CD14-positive monocyte (primary cell): ENCODE results near the gene BRSK2. TPM values are rescaled to one million over a fixed set of nuclear protein-coding genes. Genes with fewer than 3 reads are reported as not detected.
A peak's percentile ranks its signal among the peaks of the same experiment; 100 is the strongest.

ENCODE experiments used
- DNase-seq, 3 donors: peaks; one replicate each; pipeline ENCODE4 v3.0.0-alpha.2; 2011 to 2022
- H2AFZ ChIP-seq: 2 replicates; pipeline ENCODE4 v1.6.0; 2012; ENCODE audit warnings: mild to moderate bottlenecking, low read depth, low read length, inconsistent platforms; ENCODE audit not compliant: insufficient read depth, poor library complexity, severe bottlenecking
- H3K27ac ChIP-seq, 2 donors: 1 replicate in 1 of 2; 2 replicates in 1 of 2; pipeline ENCODE4 v1.5.1; 2012 to 2013; ENCODE audit warnings: low read length in 2 of 2, control low read depth in 1 of 2, inconsistent platforms in 1 of 2, low read depth in 1 of 2, mild to moderate bottlenecking in 1 of 2
- H3K27me3 ChIP-seq, 2 donors: one replicate each; pipeline versions ENCODE4 v1.6.0 to v1.6.1; 2011 to 2013; ENCODE audit warnings: low read length in 2 of 2; ENCODE audit not compliant: control insufficient read depth in 2 of 2, insufficient read depth in 2 of 2
- H3K36me3 ChIP-seq, 2 donors: replicated peaks in 1 of 2; 1 replicate in 1 of 2; 2 replicates in 1 of 2; pipeline versions ENCODE4 v1.5.1 to v1.6.1; 2012 to 2013; ENCODE audit warnings: low read length in 2 of 2, control low read depth in 1 of 2, inconsistent platforms in 1 of 2, mild to moderate bottlenecking in 1 of 2; ENCODE audit not compliant: insufficient read depth in 2 of 2, control insufficient read depth in 1 of 2
- H3K4me1 ChIP-seq, 2 donors: 1 replicate in 1 of 2; 2 replicates in 1 of 2; pipeline versions ENCODE4 v1.5.1 to v1.6.1; 2012 to 2013; ENCODE audit warnings: low read length in 2 of 2, control low read depth in 1 of 2, inconsistent platforms in 1 of 2, mild to moderate bottlenecking in 1 of 2, moderate library complexity in 1 of 2; ENCODE audit not compliant: insufficient read depth in 2 of 2, control insufficient read depth in 1 of 2
- H3K4me2 ChIP-seq: replicated peaks from 2 replicates; pipeline ENCODE3; 2012; ENCODE audit warnings: low read length, moderate library complexity, mild to moderate bottlenecking; ENCODE audit not compliant: poor library complexity, severe bottlenecking; ENCODE audit errors: extremely low read depth
- H3K4me3 ChIP-seq, 3 experiments: fragments of 200-600 bp in 1 of 3; sonication (generic) in 1 of 3; replicated peaks in 1 of 3; 1 replicate in 2 of 3; 2 replicates in 1 of 3; pipeline ENCODE4 v1.5.1; 2011 to 2013; ENCODE audit warnings: low read length in 3 of 3, mild to moderate bottlenecking in 3 of 3, control low read depth in 2 of 3, low read depth in 2 of 3, inconsistent platforms in 1 of 3, moderate library complexity in 1 of 3
- H3K79me2 ChIP-seq: 2 replicates; pipeline ENCODE4 v1.6.0; 2012; ENCODE audit warnings: mild to moderate bottlenecking, control low read depth, inconsistent platforms, low read length, moderate library complexity; ENCODE audit not compliant: insufficient read depth
- H3K9ac ChIP-seq: 2 replicates; pipeline ENCODE4 v1.6.0; 2017; ENCODE audit warnings: low read length, mild to moderate bottlenecking; ENCODE audit not compliant: insufficient read depth, poor library complexity, severe bottlenecking
- H3K9me3 ChIP-seq, 2 donors: replicated peaks in 1 of 2; 1 replicate in 1 of 2; 2 replicates in 1 of 2; pipeline versions ENCODE4 v1.5.1 to v1.6.1; 2012 to 2013; ENCODE audit warnings: low read length in 2 of 2, control low read depth in 1 of 2; ENCODE audit not compliant: control insufficient read depth in 1 of 2, insufficient read depth in 1 of 2
- H4K20me1 ChIP-seq: 2 replicates; pipeline ENCODE4 v1.6.0; 2012; ENCODE audit warnings: mild to moderate bottlenecking, low read length, control low read depth, moderate library complexity; ENCODE audit not compliant: insufficient read depth
- H3K27ac Mint-ChIP-seq, 7 donors: one replicate each; pipeline ENCODE4 v1.8.0; 2020; ENCODE audit warnings: mild to moderate bottlenecking in 7 of 7, mixed read lengths in 7 of 7, moderate library complexity in 6 of 7, inconsistent platforms in 2 of 7
- H3K27me3 Mint-ChIP-seq, 3 donors: one replicate each; pipeline ENCODE4 v1.8.0; 2021 to 2022; ENCODE audit warnings: low read depth in 3 of 3, mild to moderate bottlenecking in 3 of 3, mixed read lengths in 3 of 3, moderate library complexity in 3 of 3, inconsistent platforms in 1 of 3
- H3K36me3 Mint-ChIP-seq, 2 donors: one replicate each; pipeline ENCODE4 v1.8.0; 2020; ENCODE audit warnings: mixed read lengths in 2 of 2, inconsistent platforms in 1 of 2, mild to moderate bottlenecking in 1 of 2
- H3K4me1 Mint-ChIP-seq: one replicate; pipeline ENCODE4 v1.8.0; 2020; ENCODE audit warnings: mild to moderate bottlenecking, mixed read lengths
- H3K4me3 Mint-ChIP-seq, 2 donors: one replicate each; pipeline ENCODE4 v1.8.0; 2020; ENCODE audit warnings: mild to moderate bottlenecking in 2 of 2, mixed read lengths in 2 of 2, moderate library complexity in 1 of 2
- H3K9me3 Mint-ChIP-seq, 7 donors: one replicate each; pipeline ENCODE4 v1.8.0; 2020 to 2022; ENCODE audit warnings: mixed read lengths in 7 of 7, mild to moderate bottlenecking in 6 of 7, moderate library complexity in 6 of 7, inconsistent platforms in 2 of 7
- CTCF ChIP-seq: fragments of 200-600 bp; IDR thresholded peaks from one replicate; pipeline ENCODE4 v1.8.0; 2022; ENCODE audit warnings: antibody characterized with exemption, mild to moderate bottlenecking
- WGBS: methylation state at CpG from one replicate; pipeline ENCODE4 v1.1.5; 2013; ENCODE audit warnings: missing lambda C conversion rate; ENCODE audit not compliant: insufficient coverage; 5-methylcytosine and 5-hydroxymethylcytosine counted together
- intact Hi-C, 2 donors: fragments of 100-400 bp; cut with micrococcal nuclease; formaldehyde crosslinking; loops; one replicate each; pipeline versions ENCODE4 v1.15.0 to v1.15.1; 2023
- polyA plus RNA-seq, 3 donors: library from polyadenylated mRNA; depleted of rRNA in 1 of 3; unstranded in 2 of 3; stranded (reverse) in 1 of 3; fragments of 300-500 nt in 2 of 3; fragments of >200 nt in 1 of 3; fragmentation: Illumina TruSeq in 2 of 3; gene quantifications; 1 replicate in 2 of 3; 2 replicates in 1 of 3; pipeline ENCODE4 v1.2.3, GENCODE V29; 2012 to 2021

Gene BRSK2
- polyA plus RNA-seq, 3 donors = 0.13 TPM; not detected in 2

GRCh38 chr11:1348146-1348795 lies 41.5 kb upstream of the BRSK2 start:
- 98% methylated on average over 12 of the region's 14 CpGs for WGBS
- Histone ChIP-seq H3K79me2 (no peaks in the 10 kb centered on the region), H3K27ac (no peak overlapping the region), H3K4me3 (no peak overlapping the region), H3K9ac (no peak overlapping the region), H3K4me1 (no peaks in the 10 kb centered on the region), H3K36me3 (no peaks in the 10 kb centered on the region), H2AFZ (no peak overlapping the region), H3K27me3 (peaks cover 0 to 2% of the 10 kb centered on the region in 2 donors), H3K4me2 (no peak overlapping the region), H4K20me1 (no peaks in the 10 kb centered on the region), H3K9me3 (no peaks in the 10 kb centered on the region)
- Mint-ChIP-seq H3K9me3 (peaks cover 0 to 3% (median 0%) of the 10 kb centered on the region in 7 donors), H3K27ac (peak overlapping the region in 1 of 7 donors; percentile 23), H3K4me3 (peak overlapping the region in 1 of 2 donors; percentile 2), H3K27me3 (peaks cover 12 to 22% (median 12%) of the 10 kb centered on the region in 3 donors), H3K36me3 (no peaks in the 10 kb centered on the region), H3K4me1 (peaks cover 6% of the 10 kb centered on the region)
- no peak for DNase-seq
- TF ChIP-seq CTCF = no peak
- intact Hi-C loops = no loop called here

- Histone ChIP-seq H3K9me3 (no peaks in the 10 kb centered on the region), H3K9ac (no peak overlapping the region), H2AFZ (no peak overlapping the region), H3K36me3 (no peaks in the 10 kb centered on the region), H3K27ac (no peak overlapping the region), H3K4me1 (no peaks in the 10 kb centered on the region), H3K27me3 (peaks cover 0 to 2% of the 10 kb centered on the region in 2 donors), H3K4me2 (no peak overlapping the region), H4K20me1 (no peaks in the 10 kb centered on the region), H3K4me3 (no peak overlapping the region), H3K79me2 (no peaks in the 10 kb centered on the region)
- 71% methylated on average over 16 of the region's 25 CpGs for WGBS
- H3K4me1 Mint-ChIP-seq = peaks cover 4% of the 10 kb centered on the region
- H3K36me3 Mint-ChIP-seq = no peaks in the 10 kb centered on the region
- DNase-seq = no peak
- peak overlapping the region in 1 of 2 donors; percentile 2 for H3K4me3 Mint-ChIP-seq
- H3K9me3 Mint-ChIP-seq = peaks cover 0 to 3% (median 0%) of the 10 kb centered on the region in 7 donors
- H3K27ac Mint-ChIP-seq = peak overlapping the region in 1 of 7 donors; percentile 23
- peaks cover 10 to 22% (median 14%) of the 10 kb centered on the region in 3 donors for H3K27me3 Mint-ChIP-seq
- intact Hi-C loops = no loop called here
- no peak for TF ChIP-seq CTCF
Measured at GRCh38 chr11:1348796-1349326, 40.9 kb upstream of the BRSK2 start.
